Measurements from ENCODE around the gene FAM110D. TPM values are rescaled to one million over a fixed set of nuclear protein-coding genes. Genes with fewer than 3 reads are reported as not detected.

FAM110D gene
- total RNA-seq, result 0.47 TPM

- DNase-seq, result no peak
Measured at GRCh38 chr1:26158908-26159742, at the start of gene FAM110D. Gene FAM110D (plus strand): TSS chr1:26159079. CDS start chr1:26161292, 2,213 bp downstream.

- no peak for DNase-seq
Measured at GRCh38 chr1:26109229-26110164, 49.4 kb upstream of the FAM110D start.

- DNase-seq, result peak; percentile 63
Measured at GRCh38 chr1:26110731-26111529, 47.9 kb upstream of the FAM110D start.

GRCh38 chr1:26111530-26112406, 47.1 kb upstream of the FAM110D start, which contains the start of gene PDIK1L:
Gene PDIK1L (plus strand): TSS chr1:26111824. CDS start chr1:26114309, 2,485 bp downstream.
- DNase-seq, result peak; percentile 91

DNA sequence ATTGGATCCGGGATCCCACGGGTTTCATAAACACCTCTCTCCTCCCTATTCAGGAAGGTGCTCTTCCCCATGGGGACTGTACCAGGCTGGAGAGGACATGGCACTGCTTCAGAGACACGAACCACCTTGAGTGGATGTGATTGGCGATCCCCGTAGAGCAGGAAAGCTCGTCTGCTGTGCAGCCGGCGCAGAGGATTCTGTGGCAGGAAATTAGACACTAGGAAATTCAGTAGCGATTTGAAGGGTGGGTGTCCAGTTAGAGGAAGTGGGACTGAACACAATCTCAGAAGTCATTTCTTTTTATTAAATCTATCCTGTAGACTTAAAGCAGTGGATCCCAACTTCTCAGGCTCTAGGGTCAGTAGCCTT, 46.5 kb upstream of the FAM110D start:
- DNase-seq, result no peak

GRCh38 chr1:26114165-26114927, 44.5 kb upstream of the FAM110D start:
- no peak for DNase-seq

- no peak for DNase-seq
Measured at GRCh38 chr1:26119892-26120608, 38.8 kb upstream of the FAM110D start.

DNA sequence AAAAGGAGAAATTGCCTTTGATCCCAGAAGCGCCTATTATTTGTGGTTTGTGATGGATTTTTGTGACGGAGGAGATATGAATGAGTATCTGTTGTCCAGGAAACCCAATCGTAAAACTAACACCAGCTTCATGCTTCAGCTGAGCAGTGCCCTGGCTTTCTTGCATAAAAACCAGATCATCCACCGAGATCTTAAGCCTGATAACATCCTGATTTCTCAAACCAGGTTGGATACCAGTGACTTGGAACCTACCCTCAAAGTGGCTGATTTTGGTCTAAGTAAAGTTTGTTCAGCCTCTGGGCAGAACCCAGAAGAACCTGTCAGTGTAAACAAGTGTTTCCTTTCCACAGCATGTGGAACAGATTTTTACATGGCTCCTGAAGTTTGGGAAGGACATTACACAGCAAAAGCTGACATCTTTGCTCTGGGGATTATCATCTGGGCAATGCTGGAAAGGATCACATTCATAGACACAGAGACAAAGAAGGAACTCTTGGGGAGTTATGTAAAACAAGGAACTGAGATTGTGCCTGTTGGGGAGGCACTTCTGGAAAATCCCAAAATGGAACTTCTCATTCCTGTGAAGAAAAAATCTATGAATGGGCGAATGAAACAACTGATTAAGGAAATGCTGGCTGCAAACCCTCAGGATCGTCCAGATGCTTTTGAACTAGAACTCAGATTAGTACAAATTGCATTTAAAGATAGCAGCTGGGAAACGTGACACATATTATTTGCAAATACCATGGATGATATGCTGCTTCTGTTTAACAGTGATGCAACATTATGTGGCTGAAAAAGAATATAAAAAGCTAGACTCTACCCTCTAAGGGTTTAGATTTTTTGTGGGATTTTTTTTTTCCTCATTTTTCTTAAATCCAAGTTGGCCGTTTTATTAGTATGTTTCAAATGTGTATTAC, 36.8 kb upstream of the FAM110D start:
- DNase-seq, result no peak

GRCh38 chr1:26122988-26123973, 35.6 kb upstream of the FAM110D start:
- DNase-seq, result no peak

DNA sequence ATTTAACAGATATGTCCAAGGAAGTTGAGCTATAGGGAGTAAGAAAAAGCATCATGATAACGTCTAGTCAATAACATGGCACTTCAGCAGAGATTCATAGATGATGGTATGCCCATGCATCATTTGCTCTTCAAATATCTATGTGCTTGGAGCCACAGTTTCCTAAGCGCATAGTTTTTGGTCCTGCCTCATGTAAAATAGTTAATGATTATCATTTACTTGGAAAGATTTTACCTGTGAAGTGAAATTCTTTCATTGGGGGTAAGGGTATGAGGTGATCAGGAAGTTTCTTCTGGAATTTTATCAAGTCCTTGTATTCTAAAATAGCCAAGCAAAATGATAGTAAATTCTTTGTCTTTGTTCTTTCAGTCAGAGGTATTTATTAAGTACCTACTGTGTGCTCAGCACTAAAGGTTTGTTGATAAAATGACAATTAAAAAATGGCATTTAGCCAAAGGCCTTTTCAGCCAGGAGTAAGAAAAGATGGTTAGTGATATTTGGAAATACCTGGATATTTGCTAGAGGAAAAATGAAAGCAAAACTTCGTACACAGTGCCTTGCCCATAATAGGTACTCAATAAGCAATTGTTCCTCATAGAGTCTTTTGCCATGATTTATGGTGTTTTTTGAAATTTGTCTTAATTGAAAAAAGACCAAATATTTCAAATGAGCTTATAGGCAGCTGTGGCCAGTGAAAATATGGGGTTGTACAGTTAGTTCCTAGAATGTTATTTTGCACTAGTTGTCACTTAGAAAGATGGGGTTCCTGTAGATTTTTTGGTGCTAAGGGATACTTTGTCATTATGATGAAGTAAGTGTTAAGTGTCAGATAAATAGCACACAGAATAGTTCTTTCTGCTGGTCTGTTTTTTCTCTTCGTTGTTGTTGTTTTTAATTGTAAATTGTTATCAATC, 34.2 kb upstream of the FAM110D start:
- no peak for DNase-seq

DNA sequence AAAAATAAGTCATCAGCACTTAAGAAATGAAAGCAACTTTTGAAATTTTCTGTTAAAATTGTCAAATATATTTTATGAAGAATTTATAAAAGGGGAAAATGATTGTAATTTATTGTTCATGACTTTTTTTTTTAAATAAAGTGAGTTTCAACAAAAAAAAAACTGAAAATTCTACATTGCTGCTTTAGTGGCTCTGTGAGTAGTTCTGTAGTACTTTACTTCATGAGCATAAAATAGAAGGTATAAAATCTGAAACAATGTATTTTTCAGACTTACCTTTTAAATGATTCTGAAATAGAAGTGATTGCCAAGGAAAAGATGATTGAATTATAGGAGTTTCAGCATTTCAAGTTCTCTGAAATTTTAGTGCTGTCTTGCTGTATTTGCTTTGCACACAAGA, 33.5 kb upstream of the FAM110D start:
- no peak for DNase-seq

DNA sequence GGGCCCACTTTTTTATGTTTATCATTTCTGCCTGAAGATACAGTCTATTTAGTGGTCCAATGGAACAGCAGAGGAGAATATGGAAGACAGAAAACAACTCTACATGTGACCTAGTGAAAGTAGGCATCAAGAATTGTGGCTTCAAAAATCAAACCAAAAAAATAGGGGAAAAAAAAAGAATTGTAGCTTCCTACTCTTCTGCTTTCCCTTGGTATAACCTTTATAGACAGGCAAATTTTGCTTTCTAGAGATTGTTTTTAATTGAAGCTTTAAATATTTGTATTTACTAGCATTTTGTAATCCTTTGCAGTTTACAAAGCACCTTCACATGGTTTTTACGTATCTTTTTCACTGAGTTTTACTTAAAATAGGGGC, 32.9 kb upstream of the FAM110D start:
- DNase-seq, result no peak

DNA sequence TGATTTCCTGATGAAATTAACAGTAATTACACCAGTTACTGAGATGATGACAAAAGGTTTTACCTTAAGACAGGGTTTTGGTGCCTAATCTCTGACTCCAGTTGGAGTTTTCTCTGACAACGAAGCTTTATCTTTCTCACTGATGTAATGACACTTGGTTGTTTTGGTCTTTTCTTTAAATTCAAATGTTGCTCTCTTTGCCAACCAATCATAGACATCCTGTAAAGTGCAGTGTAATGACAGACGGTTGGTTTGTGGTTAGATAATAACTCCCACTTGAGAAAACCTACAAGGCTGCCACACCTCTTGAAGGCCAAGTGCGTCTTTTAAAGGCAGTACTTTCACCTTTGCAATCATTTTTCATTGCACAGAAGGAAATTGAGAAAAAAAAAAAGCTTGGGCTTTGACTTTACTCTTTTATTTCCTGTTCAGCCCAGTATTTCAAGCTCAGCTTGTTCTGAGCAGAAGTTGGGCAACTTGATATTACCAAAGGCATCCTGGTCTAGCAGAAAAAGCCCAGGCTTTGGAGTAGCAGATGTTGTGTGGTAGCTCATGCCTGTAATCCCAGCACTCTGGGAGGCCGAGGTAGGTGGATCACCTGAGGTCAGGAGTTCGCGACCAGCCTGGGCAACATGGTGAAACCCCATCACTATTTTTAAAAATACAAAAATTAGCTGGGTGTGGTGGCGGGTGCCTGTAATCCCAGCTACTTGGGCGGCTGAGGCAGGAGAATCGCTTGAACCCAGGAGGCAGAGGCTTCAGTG, 32.4 kb upstream of the FAM110D start:
- DNase-seq, result no peak

DNA sequence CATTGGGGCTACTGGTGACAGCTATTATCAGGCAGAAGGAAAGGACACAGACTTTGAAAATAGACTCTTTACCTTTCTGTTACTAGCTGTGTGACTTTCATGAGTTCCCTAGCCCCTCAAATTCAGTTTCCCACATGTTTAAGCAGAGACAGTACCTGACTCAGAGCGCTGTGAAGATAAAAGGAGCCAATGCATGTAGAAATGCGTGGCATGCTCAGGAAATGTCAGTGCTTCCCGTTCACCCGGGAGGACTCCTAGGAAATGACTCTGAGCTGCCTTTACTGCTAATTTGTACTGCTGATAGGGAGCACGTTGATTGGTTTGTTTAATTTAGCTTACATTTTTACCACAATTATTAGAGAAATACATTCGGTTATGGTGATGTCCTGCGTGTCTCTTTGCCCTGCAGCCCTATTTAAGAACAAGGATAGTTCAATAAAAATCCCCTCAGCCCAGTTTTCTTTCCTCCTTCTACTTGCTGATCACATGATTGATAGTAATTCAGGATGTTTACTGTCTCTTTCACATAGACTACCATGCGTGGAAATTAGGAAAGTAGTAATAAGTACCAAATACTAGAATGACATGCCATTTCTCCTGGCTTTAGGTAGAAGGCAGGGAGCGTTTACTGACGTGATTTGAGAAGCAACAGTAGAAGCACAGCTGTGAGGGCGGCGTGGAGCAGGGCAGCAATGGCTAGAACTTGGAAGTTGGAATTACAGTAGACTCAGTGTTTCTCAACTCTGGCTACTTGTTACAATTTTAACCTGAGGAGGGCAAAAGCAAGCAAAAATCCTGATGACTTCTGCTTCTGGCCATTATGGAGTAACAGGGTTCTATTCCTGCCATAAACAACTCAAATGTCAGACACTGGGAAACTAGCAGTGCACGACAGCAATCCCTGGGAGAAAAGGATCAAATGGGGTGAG, 31.4 kb upstream of the FAM110D start:
- DNase-seq, result no peak
